CD4-positive, alpha-beta T cell treated with Interleukin-10 for 1 hour (primary cell): ENCODE data around the gene NBL1.

Source experiments
- DNase-seq: peaks from one replicate; pipeline ENCODE4 v3.0.0-alpha.2; 2020

NBL1 gene

GRCh38 chr1:19706136-19706535 is 62.0 kb downstream of the NBL1 start:
- no peak for DNase-seq
